Measurements from ENCODE around the gene JTB. TPM values are rescaled to one million over a fixed set of nuclear protein-coding genes. Genes with fewer than 3 reads are reported as not detected.

Gene JTB
- total and polyA plus RNA-seq, 9 of the 15 experiments (the other 6 are each of a cell fraction or from before 2014, with no cell fraction given) = 24.7 to 308 (median 151) TPM

DNA sequence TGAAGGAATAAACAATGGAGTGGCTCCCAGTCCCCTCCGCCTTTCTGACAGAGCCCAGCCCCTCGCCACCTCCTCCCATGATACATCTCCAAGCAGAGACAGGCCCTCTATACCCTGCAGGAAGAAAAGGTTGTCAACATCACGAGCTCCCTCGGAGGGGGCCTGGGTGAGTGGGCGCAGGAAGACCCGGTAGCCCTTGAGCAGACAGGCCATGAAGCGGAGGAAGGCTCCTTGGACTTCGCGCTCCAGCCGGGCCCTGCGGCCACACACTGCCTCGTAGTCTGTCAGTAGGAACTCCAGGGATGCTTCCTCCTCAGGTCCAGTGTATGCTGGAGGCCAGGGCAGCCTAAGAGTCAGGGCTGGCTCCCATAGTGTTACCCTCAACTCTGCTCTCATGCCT is 38.0 kb downstream of the JTB start:
- in situ Hi-C loops (cut with MboI) = no loop called here
- CTCF ChIA-PET (ENCODE audit: low intra/inter-chr PET ratio) = no interaction called here
- FAIRE-seq = no peak

More for the DNA sequence above, 38.0 kb downstream of the JTB start:
- peaks cover 9% of the 10 kb centered on the region for H3K79me2 ChIP-seq (ENCODE audit: control insufficient read depth, insufficient read depth, low read length)
- no peaks in the 10 kb centered on the region for H3K9me3 ChIP-seq (replicated peaks; ENCODE audit: control insufficient read depth, insufficient read depth, low read depth, low read length)
- no peak overlapping the region for H2AFZ ChIP-seq (ENCODE audit: low read depth, low read length)
- peaks cover 3 to 8% of the 10 kb centered on the region in 2 experiments; a peak in 3 of 5 replicates for H3K4me1 ChIP-seq (replicated peaks in 1 of 2; ENCODE audit: control insufficient read depth in 2 of 2, insufficient read depth in 2 of 2, low read length in 2 of 2)
- no peaks in the 10 kb centered on the region for H3K27me3 ChIP-seq (ENCODE audit: control insufficient read depth in 2 of 2, insufficient read depth in 2 of 2, low read length in 2 of 2)
- no peak for ATAC-seq
- TF ChIP-seq ZNF24 (IDR thresholded peaks at IDR 0.05) (no peak), TAF1 (IDR thresholded peaks at IDR 0.05; ENCODE audit: control insufficient read depth, extremely low read depth, insufficient read depth, low read length, severe bottlenecking) (no peak), ZNF274 (IDR thresholded peaks at IDR 0.05; ENCODE audit: borderline replicate concordance, low read depth, low read length) (no peak), FIP1L1 (IDR thresholded peaks at IDR 0.05; ENCODE audit: low read depth, low read length, poor library complexity, severe bottlenecking) (no peak), SMARCA4 (IDR thresholded peaks at IDR 0.05) (no peak), CAMTA2 (CRISPR knock-in tag; conservative IDR thresholded peaks at IDR 0.05) (no peak), ZNF121 (CRISPR knock-in tag; conservative IDR thresholded peaks at IDR 0.05) (no peak), ZNF584 (CRISPR knock-in tag; IDR thresholded peaks at IDR 0.05; ENCODE audit: low read depth) (no peak)
- TF ChIP-seq, protein P1, sequence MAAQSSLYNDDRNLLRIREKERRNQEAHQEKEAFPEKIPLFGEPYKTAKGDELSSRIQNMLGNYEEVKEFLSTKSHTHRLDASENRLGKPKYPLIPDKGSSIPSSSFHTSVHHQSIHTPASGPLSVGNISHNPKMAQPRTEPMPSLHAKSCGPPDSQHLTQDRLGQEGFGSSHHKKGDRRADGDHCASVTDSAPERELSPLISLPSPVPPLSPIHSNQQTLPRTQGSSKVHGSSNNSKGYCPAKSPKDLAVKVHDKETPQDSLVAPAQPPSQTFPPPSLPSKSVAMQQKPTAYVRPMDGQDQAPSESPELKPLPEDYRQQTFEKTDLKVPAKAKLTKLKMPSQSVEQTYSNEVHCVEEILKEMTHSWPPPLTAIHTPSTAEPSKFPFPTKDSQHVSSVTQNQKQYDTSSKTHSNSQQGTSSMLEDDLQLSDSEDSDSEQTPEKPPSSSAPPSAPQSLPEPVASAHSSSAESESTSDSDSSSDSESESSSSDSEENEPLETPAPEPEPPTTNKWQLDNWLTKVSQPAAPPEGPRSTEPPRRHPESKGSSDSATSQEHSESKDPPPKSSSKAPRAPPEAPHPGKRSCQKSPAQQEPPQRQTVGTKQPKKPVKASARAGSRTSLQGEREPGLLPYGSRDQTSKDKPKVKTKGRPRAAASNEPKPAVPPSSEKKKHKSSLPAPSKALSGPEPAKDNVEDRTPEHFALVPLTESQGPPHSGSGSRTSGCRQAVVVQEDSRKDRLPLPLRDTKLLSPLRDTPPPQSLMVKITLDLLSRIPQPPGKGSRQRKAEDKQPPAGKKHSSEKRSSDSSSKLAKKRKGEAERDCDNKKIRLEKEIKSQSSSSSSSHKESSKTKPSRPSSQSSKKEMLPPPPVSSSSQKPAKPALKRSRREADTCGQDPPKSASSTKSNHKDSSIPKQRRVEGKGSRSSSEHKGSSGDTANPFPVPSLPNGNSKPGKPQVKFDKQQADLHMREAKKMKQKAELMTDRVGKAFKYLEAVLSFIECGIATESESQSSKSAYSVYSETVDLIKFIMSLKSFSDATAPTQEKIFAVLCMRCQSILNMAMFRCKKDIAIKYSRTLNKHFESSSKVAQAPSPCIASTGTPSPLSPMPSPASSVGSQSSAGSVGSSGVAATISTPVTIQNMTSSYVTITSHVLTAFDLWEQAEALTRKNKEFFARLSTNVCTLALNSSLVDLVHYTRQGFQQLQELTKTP (IDR thresholded peaks at IDR 0.05; ENCODE audit: low read depth in 1 of 2, partially characterized antibody in 2 of 2) = no peak
- BruUV-seq (replicated peaks) = no TSS peak
- POLR2A ChIA-PET = interaction anchor here (0.7 to 3.0 kb wide), 4 partner anchors 10 to 51 kb away, joined by 4 to 10 read pairs (median 8); partner anchors contain the start of genes CRTC2, GATAD2B and RPS27
- intact Hi-C loops (cut with micrococcal nuclease) = no loop called here
- no peak for DNase-seq (ENCODE audit: extremely low read depth in 1 of 4, low spot score in 3 of 4)
- WGBS (ENCODE audit: insufficient coverage, low coverage, missing lambda C conversion rate) = 89% methylated on average over 6 of the region's 12 CpGs
- no peak overlapping the region for H3K4me3 ChIP-seq
- peaks cover 90% of the 10 kb centered on the region for H3K36me3 ChIP-seq (ENCODE audit: control insufficient read depth, insufficient read depth, low read length)
- no peaks in the 10 kb centered on the region for H4K20me1 ChIP-seq (replicated peaks; ENCODE audit: control insufficient read depth, insufficient read depth, low read length)
- no peak overlapping the region for H3K4me2 ChIP-seq (ENCODE audit: insufficient read depth, low read length)
- no peaks in the 10 kb centered on the region for H3K9me1 ChIP-seq (ENCODE audit: control insufficient read depth, insufficient read depth, low read length)
- no peak overlapping the region for H3K27ac ChIP-seq (ENCODE audit: extremely low read depth, low read depth, low read length)
- no peak overlapping the region for H3K9ac ChIP-seq (ENCODE audit: insufficient read depth in 1 of 2, low read depth in 2 of 2, low read length in 2 of 2)
